GM19025 (cell line): ENCODE data around the gene ROPN1B.
"Not testable (repeated sequence)": the region's sequence is repeated elsewhere in the genome, so short reads cannot be mapped to it uniquely, and the experiment has no call there.

Experiments
- ATAC-seq: cut with Tn5 transposase; IDR thresholded peaks from one replicate; pipeline ENCODE4 v1.9.1; 2021; ENCODE audit warnings: mild to moderate bottlenecking, low read depth, moderate library complexity; ENCODE audit not compliant: unreplicated experiment

Gene ROPN1B

GRCh38 chr3:125968701-125969592 is at the start of gene ROPN1B:
ROPN1B (plus strand) TSS chr3:125969178; CDS start chr3:125972055, 2,877 bp downstream.
- not testable (repeated sequence) for ATAC-seq

- ATAC-seq, result not testable (repeated sequence)
These were observed 48.8 kb upstream of the ROPN1B start for GRCh38 chr3:125920191-125920590.

GRCh38 chr3:125920751-125921279 is 48.2 kb upstream of the ROPN1B start:
- ATAC-seq, result not testable (repeated sequence)

GRCh38 chr3:125921712-125922111 is 47.3 kb upstream of the ROPN1B start:
- ATAC-seq, result not testable (repeated sequence)

- ATAC-seq, result not testable (repeated sequence)
These were observed 45.5 kb upstream of the ROPN1B start for GRCh38 chr3:125923324-125924115.

GRCh38 chr3:125924276-125924675 is 44.7 kb upstream of the ROPN1B start:
- ATAC-seq, result not testable (repeated sequence)

- not testable (repeated sequence) for ATAC-seq
These were observed 43.3 kb upstream of the ROPN1B start for GRCh38 chr3:125925727-125926126.

- not testable (repeated sequence) for ATAC-seq
These were observed 40.0 kb upstream of the ROPN1B start for GRCh38 chr3:125928771-125929545.

GRCh38 chr3:125929765-125930164 is 39.2 kb upstream of the ROPN1B start:
- ATAC-seq, result not testable (repeated sequence)

- not testable (repeated sequence) for ATAC-seq
These were observed 37.6 kb upstream of the ROPN1B start for GRCh38 chr3:125931355-125931880.

- ATAC-seq, result not testable (repeated sequence)
These were observed 35.4 kb upstream of the ROPN1B start for GRCh38 chr3:125933397-125934173.

- ATAC-seq, result not testable (repeated sequence)
These were observed 33.6 kb upstream of the ROPN1B start for GRCh38 chr3:125935252-125935874.

GRCh38 chr3:125936210-125936815 is 32.7 kb upstream of the ROPN1B start:
- ATAC-seq, result not testable (repeated sequence)

- ATAC-seq, result not testable (repeated sequence)
These were observed 32.1 kb upstream of the ROPN1B start for GRCh38 chr3:125936891-125937290.

- not testable (repeated sequence) for ATAC-seq
These were observed 21.2 kb upstream of the ROPN1B start for GRCh38 chr3:125947806-125948205.

- ATAC-seq, result not testable (repeated sequence)
These were observed 20.1 kb upstream of the ROPN1B start for GRCh38 chr3:125948901-125949300.

GRCh38 chr3:125951176-125951575 is 17.8 kb upstream of the ROPN1B start:
- not testable (repeated sequence) for ATAC-seq

- ATAC-seq, result not testable (repeated sequence)
These were observed 12.0 kb upstream of the ROPN1B start for GRCh38 chr3:125957020-125957419.
